ENCODE data around the gene PCBD2. TPM values are rescaled to one million over a fixed set of nuclear protein-coding genes. Genes with fewer than 3 reads are reported as not detected.

Gene PCBD2
- total RNA-seq, 1 donor from 2014 or later: 7.7 TPM

DNA sequence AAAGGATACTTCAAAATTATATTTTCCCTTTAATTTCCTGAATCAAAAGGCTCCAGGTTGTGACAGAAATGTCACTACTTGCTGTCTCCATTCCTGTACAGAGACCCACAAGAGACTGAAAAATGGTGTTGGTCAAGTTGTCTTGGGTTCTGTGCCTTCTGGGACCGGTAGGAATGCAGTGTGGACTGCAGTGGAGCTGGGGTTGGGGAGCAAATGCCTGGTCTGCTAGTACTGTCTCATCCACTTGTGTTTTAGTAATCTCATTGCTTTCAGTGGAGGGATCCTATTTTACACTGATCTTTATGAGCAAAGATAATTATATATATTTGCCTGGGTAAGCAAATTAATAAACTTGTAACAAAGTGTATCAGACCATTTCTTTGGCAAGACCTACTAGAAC is 38.6 kb downstream of the PCBD2 start:
- Mint-ChIP-seq H3K4me1 (ENCODE audit: unreplicated experiment) (no peaks in the 10 kb centered on the region), H3K27ac (ENCODE audit: unreplicated experiment) (no peak overlapping the region), H3K27me3 (ENCODE audit: unreplicated experiment) (peaks cover 2% of the 10 kb centered on the region), H3K4me3 (ENCODE audit: unreplicated experiment) (no peak overlapping the region), H3K36me3 (ENCODE audit: low read depth, unreplicated experiment) (peaks cover 5% of the 10 kb centered on the region), H3K9me3 (ENCODE audit: unreplicated experiment) (no peaks in the 10 kb centered on the region)
- no peak for DNase-seq (ENCODE audit: low spot score)
- TF ChIP-seq, protein P1, sequence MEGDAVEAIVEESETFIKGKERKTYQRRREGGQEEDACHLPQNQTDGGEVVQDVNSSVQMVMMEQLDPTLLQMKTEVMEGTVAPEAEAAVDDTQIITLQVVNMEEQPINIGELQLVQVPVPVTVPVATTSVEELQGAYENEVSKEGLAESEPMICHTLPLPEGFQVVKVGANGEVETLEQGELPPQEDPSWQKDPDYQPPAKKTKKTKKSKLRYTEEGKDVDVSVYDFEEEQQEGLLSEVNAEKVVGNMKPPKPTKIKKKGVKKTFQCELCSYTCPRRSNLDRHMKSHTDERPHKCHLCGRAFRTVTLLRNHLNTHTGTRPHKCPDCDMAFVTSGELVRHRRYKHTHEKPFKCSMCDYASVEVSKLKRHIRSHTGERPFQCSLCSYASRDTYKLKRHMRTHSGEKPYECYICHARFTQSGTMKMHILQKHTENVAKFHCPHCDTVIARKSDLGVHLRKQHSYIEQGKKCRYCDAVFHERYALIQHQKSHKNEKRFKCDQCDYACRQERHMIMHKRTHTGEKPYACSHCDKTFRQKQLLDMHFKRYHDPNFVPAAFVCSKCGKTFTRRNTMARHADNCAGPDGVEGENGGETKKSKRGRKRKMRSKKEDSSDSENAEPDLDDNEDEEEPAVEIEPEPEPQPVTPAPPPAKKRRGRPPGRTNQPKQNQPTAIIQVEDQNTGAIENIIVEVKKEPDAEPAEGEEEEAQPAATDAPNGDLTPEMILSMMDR (IDR thresholded peaks at IDR 0.05; ENCODE audit: unreplicated experiment): no peak

- no peaks in the 10 kb centered on the region for H3K4me1 Mint-ChIP-seq (ENCODE audit: unreplicated experiment)
- H3K36me3 Mint-ChIP-seq (ENCODE audit: low read depth, unreplicated experiment): peaks cover 5% of the 10 kb centered on the region
- H3K27ac Mint-ChIP-seq (ENCODE audit: unreplicated experiment): no peak overlapping the region
- TF ChIP-seq, protein P1 (IDR thresholded peaks at IDR 0.05; ENCODE audit: unreplicated experiment): no peak
- H3K27me3 Mint-ChIP-seq (ENCODE audit: unreplicated experiment): peaks cover 2% of the 10 kb centered on the region
- no peaks in the 10 kb centered on the region for H3K9me3 Mint-ChIP-seq (ENCODE audit: unreplicated experiment)
- no peak overlapping the region for H3K4me3 Mint-ChIP-seq (ENCODE audit: unreplicated experiment)
- DNase-seq (ENCODE audit: low spot score): no peak
These were observed 39.7 kb downstream of the PCBD2 start for GRCh38 chr5:134944630-134945029.

DNA sequence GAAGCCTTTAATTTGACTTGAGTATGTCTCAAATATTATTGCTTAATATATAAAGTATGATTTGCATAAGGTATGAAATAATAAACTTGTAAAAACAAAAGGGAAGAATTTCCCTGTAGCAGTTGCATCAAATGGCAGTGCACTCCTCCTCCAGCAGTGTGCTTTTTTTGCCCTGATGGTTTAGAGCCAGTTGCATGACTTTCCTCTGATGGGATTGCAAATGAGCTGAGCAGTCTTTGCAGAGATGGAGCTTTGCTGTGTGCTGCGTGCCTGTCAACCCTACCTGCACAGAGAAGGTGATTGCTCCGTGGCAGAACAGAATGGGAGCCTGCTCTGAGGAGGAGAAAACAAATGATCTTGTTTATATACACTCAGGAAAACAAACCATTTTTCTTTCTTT is 40.1 kb downstream of the PCBD2 start:
- Mint-ChIP-seq H3K27ac (ENCODE audit: unreplicated experiment) (no peak overlapping the region), H3K9me3 (ENCODE audit: unreplicated experiment) (no peaks in the 10 kb centered on the region), H3K36me3 (ENCODE audit: low read depth, unreplicated experiment) (peaks cover 5% of the 10 kb centered on the region), H3K4me1 (ENCODE audit: unreplicated experiment) (no peaks in the 10 kb centered on the region), H3K27me3 (ENCODE audit: unreplicated experiment) (peaks cover 2% of the 10 kb centered on the region), H3K4me3 (ENCODE audit: unreplicated experiment) (no peak overlapping the region)
- TF ChIP-seq, protein P1 (IDR thresholded peaks at IDR 0.05; ENCODE audit: unreplicated experiment): no peak
- DNase-seq (ENCODE audit: low spot score): no peak

- TF ChIP-seq, protein P1 (IDR thresholded peaks at IDR 0.05; ENCODE audit: unreplicated experiment): no peak
These were observed 44.0 kb downstream of the PCBD2 start for GRCh38 chr5:134948911-134949310.

DNA sequence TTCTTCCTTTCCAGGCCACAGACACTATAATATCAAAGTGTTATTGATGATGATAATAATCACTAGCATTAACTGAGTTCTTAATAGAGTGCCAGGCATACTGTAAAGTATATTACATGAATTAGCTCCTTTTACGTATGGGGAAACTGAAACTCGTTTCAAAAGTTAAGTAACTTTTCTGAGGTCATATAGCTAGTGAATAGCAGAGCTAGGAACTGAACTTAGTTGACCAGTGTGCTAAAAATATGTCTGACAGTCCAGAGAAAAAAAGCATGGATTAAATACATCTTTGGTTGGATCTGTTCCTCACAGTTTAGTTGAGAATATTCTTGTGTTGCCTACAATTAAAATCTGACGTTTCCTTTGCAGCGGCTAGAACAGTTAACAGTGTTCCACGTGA is 44.4 kb downstream of the PCBD2 start:
- Mint-ChIP-seq H3K27ac (ENCODE audit: unreplicated experiment) (no peak overlapping the region), H3K9me3 (ENCODE audit: unreplicated experiment) (no peaks in the 10 kb centered on the region), H3K4me3 (ENCODE audit: unreplicated experiment) (no peak overlapping the region), H3K36me3 (ENCODE audit: low read depth, unreplicated experiment) (no peaks in the 10 kb centered on the region), H3K4me1 (ENCODE audit: unreplicated experiment) (no peaks in the 10 kb centered on the region), H3K27me3 (ENCODE audit: unreplicated experiment) (no peaks in the 10 kb centered on the region)
- TF ChIP-seq, protein P1 (IDR thresholded peaks at IDR 0.05; ENCODE audit: unreplicated experiment): no peak
- DNase-seq (ENCODE audit: low spot score): no peak

More at GRCh38 chr5:134948911-134949310, 44.0 kb downstream of the PCBD2 start:
- Mint-ChIP-seq H3K9me3 (ENCODE audit: unreplicated experiment) (no peaks in the 10 kb centered on the region), H3K4me3 (ENCODE audit: unreplicated experiment) (no peak overlapping the region), H3K36me3 (ENCODE audit: low read depth, unreplicated experiment) (no peaks in the 10 kb centered on the region), H3K27ac (ENCODE audit: unreplicated experiment) (no peak overlapping the region), H3K27me3 (ENCODE audit: unreplicated experiment) (no peaks in the 10 kb centered on the region), H3K4me1 (ENCODE audit: unreplicated experiment) (no peaks in the 10 kb centered on the region)
- no peak for DNase-seq (ENCODE audit: low spot score)
